Activated CD4-positive, CD25-positive, alpha-beta regulatory T cell treated with anti-CD3 and anti-CD28 coated beads, Interleukin-2, amount 50 U/mL, for 72 hours (primary cell): Measurements from ENCODE around the gene DPPA5.
"Not testable (repeated sequence)": the region's sequence is repeated elsewhere in the genome, so short reads cannot be mapped to it uniquely, and the experiment has no call there.

Experiments used
- DNase-seq: peaks from one replicate; pipeline ENCODE4 v3.0.0; 2021

Gene DPPA5, protein sequence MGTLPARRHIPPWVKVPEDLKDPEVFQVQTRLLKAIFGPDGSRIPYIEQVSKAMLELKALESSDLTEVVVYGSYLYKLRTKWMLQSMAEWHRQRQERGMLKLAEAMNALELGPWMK

GRCh38 chr6:73353636-73354593 lies at the start of gene DPPA5:
Gene DPPA5 (minus strand): TSS chr6:73354276. CDS start chr6:73354225, 51 bp downstream.
- no peak for DNase-seq

GRCh38 chr6:73400656-73401055 lies 46.6 kb upstream of the DPPA5 start:
- DNase-seq: no peak

DNA sequence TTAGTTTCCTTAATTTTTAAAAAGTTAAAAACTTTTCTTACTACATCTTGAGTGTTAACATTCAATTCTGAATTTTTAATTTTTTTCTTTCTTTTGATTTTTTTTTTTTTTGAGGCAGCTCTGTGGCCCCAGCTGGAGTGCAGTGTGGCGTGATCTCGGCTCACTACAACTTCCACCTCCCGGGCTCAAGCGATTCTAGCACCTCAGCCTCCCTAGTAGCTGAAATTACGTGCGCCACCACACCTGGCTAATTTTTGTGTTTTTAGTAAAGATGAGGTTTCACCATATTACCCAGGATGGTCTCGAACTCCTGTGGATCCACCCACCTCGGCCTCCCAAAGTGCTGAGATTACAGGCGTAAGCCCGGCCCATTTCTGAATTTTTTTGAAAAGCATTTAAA lies 41.8 kb upstream of the DPPA5 start:
- DNase-seq: no peak

DNA sequence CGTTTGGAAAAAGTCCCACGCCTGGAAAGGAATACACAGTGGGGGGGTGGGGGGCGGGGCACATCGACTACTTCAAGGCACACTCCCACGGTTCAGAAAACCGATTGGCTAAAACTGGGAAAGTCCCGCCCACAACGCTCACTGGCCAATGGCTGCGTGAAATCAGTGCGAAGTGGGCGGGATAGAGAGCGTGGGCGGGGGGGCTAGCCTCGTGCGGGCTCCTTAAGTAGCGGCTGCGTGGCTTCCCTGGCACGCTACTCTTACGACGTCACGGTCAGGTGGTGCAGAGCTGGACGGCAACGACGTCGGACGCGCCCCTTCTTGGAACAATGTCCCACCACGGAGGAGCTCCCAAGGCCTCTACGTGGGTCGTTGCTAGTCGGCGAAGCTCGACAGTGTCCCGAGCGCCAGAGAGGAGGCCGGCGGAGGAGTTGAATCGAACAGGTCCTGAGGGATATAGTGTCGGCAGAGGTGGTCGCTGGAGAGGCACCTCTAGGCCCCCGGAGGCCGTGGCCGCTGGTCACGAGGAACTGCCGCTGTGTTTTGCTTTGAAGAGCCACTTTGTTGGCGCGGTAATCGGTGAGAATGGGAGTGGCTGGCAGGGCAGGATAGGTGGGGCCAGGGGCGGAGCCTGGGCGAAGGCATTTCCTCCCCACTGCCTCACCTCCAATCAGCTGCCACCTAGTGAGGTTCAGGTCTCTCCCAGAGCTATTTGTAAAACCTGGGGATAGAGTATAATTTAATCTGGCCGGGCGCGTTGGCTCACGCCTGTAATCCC lies 40.7 kb upstream of the DPPA5 start, which contains the start of gene DDX43:
DDX43 (plus strand) TSS at position 252 of the 778 bp plus-strand sequence; CDS start at position 330, 78 bp downstream.
- DNase-seq: peak; percentile 47

DNA sequence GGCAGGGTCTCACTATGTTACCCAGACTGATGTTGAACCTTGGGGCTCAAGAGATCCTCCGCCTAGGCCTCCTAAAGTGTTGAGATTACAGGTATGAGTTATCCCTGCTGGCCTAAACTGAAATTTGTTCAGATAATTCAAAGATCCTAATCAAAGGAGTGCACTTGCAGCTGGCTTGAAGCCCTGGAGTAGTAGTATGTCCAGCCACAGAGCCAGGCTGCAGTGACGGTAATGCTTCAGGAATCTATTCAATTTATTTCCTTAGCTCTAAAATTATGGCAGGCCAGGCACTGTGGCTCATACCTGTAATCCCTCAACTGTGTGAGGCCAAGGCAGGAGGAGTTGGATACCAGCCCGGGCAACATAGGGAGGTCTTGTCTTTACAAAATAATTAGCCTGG lies 39.2 kb upstream of the DPPA5 start:
- no peak for DNase-seq

DNA sequence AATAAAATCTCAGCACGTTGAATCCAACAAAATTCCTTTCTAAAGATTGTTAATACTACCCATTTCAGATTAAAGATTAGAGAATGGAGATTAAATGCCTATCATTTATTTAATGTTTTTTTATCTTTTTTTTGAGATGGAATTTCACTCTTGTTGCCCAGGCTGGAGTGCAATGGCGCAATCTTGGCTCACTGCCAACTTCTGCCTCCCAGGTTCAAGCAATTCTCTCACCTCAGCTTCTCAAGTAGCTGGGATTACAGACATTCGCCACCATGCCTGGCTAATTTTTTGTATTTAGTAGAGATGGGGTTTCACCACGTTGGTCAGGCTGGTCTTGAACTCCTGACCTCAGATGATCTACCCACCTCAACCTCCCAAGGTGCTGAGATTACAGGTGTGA lies 38.1 kb upstream of the DPPA5 start:
- DNase-seq: not testable (repeated sequence)

- DNase-seq: no peak
Measured at GRCh38 chr6:73391675-73392074, 37.6 kb upstream of the DPPA5 start.

DNA sequence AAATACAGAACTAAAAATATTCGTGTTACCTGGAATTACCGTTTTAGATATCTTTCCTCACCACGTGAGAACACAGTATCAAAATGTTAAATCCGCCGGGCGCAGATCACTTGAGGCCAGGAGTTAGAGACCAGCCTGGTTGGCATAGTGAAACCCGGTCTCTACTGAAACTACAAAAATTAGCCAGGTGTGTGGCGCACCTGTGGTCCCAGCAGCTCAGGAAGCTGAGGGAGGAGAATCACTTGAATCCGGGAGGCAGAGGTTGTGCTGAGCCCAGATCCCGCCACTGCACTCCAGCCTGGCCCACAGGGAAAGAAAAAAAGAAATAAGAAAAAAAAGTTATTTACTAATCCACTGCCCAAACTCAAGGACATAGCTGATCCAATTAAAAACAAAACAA lies 35.8 kb upstream of the DPPA5 start:
- DNase-seq: no peak

DNA sequence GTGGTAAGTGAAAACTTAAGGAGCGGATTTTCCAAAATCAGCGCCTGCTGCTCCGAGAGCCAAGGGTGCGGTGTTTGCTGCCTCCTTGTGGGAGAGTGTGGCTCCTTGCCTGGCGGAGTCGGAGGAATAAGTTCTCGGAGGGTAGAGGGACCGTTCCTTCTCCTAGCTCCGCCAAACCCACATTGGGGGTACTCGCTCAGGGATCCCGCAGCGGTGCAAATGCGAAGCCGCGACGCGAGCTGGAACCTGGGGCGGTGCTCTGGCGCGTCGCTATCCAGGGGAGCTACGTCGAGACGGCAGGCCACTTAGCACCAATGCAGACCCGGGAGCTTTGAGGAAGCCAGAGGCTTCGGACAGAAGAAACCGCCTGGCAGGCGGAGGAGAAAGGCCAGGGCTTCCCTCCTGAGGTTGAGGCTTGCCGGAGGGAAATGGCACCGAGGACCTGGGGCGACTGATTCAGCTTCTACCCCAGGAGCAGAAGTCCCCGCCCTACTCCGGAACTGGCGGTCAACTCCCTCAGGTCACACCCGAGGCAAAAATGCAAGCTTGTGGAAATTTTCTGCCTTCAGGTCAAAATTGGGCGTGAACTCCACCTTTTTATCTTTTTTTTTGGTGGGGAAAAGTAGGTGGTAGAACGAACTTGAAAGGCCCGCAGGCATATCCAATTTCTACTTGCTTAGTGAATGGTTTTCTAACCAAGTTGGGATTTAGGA lies 34.9 kb upstream of the DPPA5 start:
- peak; percentile 59 for DNase-seq

GRCh38 chr6:73388433-73388799 lies 34.3 kb upstream of the DPPA5 start:
- no peak for DNase-seq

DNA sequence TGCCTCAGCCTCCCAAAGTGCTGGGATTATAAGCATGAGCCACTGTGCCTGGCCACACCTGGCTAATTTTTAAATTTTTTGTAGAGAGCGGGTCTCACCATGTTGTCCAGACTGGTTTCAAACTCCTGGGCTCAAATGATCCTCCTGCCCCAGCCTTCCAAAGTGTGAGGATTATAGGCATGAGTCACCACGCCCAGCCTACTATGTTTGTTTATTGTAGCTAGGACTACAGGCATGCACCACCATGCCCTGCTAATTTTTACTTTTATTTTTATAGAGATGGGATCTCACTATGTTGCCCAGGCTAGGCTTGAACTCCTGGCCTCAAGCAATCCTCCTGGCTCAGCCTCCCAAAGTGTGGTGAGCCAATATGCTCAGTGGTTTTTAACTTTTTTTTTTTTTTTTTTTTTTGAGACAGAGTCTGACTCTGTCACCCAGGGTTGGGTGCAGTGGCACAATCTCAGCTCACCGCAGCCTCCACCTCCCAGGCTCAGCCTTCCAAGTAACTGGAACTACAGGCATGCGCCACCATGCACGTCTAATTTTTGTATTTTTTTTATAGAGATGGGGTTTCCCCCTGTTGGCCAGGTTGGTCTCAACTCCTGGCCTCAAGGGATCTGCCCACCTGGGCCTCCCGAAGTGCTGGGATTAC lies 28.5 kb upstream of the DPPA5 start:
- no peak for DNase-seq

GRCh38 chr6:73381531-73381930 lies 27.5 kb upstream of the DPPA5 start:
- DNase-seq: not testable (repeated sequence)

GRCh38 chr6:73377225-73377624 lies 23.1 kb upstream of the DPPA5 start:
- DNase-seq: no peak

DNA sequence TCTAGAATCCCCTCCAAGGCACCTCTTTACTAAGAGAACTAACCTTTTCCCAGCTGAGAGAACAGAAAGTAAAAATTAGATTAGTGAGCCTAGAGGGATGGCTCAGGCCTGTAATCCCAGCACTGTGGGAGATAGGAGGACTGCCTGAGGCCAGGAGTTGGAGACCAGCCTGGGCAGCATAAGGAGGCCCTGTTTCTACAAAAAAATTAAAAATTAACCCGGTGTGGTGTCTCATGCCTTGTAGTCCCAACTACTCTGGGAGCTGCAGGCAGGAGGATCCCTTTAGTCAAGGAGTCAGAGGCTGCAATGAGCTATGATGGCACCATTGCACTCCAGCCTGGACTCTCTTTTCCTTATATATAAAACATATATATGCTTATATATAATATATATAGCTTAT lies 21.1 kb upstream of the DPPA5 start:
- no peak for DNase-seq

DNA sequence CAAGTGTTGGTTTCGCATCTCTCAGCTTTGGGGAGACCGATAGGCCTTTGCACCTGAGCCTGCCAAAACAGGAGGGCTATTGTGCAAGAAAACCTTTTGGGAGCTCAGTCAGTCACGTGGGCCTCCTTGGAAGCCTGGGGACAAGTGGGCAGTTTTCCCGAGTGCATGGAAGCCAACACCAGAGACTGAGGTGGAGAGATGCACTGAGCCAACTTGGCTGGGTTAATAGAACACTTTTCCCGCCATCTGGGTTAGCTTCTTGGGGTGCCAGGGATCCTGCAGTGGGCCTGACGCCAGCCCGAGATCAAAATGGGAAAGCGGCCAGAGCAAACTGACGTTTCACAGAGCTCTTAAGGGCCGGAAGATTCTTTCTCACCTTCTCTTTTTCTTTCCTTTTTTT lies 18.4 kb upstream of the DPPA5 start:
- DNase-seq: no peak

DNA sequence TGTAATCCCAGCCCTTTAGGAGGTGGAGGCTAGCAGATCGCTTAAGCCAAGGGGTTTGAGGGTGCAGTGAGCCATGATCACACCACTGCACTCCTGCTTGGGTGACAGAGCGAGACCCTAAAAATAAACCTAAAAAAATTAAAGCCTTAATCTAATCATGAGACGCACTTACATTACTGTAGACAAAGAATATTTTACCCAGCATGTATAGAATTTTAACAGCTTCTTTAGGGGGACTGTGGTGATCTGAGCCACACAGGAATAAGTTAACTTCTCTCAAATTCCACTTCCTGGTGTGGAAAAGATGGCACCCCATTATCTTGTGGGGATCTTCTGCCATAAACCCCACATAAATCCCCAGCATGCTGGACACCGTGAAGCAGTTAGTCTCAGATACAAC lies 17.9 kb upstream of the DPPA5 start:
- DNase-seq: no peak

DNA sequence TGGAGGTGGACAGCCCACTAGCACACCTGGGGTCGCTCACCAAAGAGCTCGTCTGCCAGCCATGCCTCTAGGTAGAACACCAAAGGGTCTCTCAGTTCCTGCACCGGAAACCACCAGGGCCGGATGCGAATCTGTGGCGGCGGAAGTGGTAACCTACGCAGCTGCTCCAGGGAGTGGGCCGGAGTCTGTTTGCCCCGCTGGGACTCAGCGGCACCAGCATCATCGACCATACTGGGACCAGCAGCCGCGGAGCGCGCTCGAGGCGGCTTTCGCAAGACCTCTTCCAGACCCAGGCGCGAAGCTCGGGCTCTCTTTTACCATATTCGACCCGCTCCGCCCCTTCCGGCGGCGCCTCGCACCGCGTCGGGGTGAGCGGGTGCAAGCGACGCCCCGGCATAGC lies 15.5 kb upstream of the DPPA5 start, which contains the start of gene OOEP:
OOEP (minus strand) TSS at position 335 of the 400 bp plus-strand sequence; CDS start at position 230, 105 bp downstream.
- DNase-seq: no peak

DNA sequence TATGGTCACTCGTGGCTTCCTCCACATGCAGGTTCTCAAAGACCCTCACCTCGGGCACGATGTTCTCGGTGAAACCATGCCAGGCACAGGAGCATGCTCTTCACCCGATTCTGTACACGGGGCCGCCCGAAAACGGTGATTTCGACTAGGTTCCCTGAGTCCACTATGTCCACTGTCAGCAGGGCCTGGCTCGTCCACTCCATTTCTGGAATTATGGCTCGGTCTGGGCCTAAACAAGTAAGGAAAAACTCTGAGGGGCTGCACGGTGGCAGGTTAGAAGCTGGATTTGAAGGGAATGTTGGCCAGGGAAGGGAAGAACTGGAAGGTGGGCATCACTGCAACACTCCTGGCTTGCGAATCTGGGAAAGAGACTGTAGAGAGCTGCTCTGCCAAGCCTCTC lies 15.1 kb upstream of the DPPA5 start:
- DNase-seq: no peak

GRCh38 chr6:73368675-73369074 lies 14.6 kb upstream of the DPPA5 start:
- DNase-seq: no peak

DNA sequence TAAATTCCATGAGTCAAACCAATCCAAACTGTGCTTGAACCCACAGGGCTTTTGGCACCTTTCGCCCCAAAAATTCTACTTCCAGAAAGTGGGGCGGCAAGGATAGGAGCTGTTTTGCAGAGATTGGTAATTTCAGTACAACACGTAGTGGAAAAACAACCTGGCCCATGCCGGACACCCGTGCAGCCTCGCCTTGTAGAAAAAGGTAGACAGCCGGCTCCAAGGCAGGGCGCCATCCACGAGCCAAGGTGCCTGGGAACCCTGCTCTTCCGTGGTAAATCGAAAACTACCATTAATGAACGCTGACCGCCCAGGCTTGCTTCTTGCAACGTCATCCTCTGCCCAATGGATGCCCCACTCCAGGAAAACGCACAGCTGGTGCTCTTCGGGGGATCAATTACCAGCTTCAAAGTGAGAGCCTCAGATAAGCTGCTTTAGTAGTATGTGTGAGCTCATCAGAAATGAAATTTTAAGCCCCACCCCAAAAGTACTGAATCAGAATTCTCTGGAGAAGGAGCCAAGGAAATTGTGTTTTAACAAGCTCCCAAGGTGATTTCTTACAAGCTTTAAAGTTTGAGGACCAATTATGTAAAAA lies 13.8 kb upstream of the DPPA5 start:
- DNase-seq: no peak

- DNase-seq: no peak
Measured at GRCh38 chr6:73364549-73364948, 10.5 kb upstream of the DPPA5 start.

DNA sequence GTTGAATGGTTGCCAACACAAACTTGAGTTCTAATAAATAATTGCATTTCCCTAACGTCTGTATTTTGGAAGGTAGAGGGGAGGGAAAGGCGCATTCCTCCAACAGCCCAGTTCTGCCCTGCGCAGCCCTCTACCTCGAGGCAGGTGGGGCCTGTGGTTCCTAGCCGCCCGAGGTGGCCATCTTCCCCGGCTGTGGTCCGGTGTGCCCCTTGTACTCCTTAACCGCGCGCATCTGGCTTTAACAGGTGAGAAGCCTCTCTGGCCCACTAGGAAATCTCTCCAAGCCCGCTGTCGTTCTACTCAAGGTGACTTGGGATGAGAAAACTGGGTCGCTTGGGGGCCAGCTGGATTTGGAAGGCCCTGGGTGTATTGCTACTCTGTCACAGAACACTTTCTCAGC lies 10.0 kb upstream of the DPPA5 start:
- DNase-seq: no peak
